Loucy (cell line): ENCODE results near the gene EVC.

Source experiments
- H2AFZ ChIP-seq: fragments of 200-600 bp; sonication (generic); 2 replicates; pipeline ENCODE4 v1.6.0; 2016; ENCODE audit warnings: antibody characterized with exemption, mild to moderate bottlenecking, low read length, moderate library complexity
- H3F3A ChIP-seq: fragments of 200-600 bp; 2 replicates; pipeline ENCODE4 v1.6.0; 2016; ENCODE audit warnings: antibody characterized with exemption, low read depth, mild to moderate bottlenecking
- H3K27me3 ChIP-seq: fragments of 200-600 bp; sonication (generic); 2 replicates; pipeline ENCODE4 v1.6.1; 2014; ENCODE audit warnings: low read length, mild to moderate bottlenecking; ENCODE audit not compliant: insufficient read depth, poor library complexity, severe bottlenecking
- H3K36me3 ChIP-seq: fragments of 200-600 bp; sonication (generic); 2 replicates; pipeline ENCODE4 v1.6.1; 2016; ENCODE audit warnings: low read length; ENCODE audit not compliant: insufficient read depth
- H3K4me1 ChIP-seq: fragments of 200-600 bp; sonication (generic); 2 replicates; pipeline ENCODE4 v1.5.1; 2014; ENCODE audit warnings: low read length, mild to moderate bottlenecking; ENCODE audit not compliant: insufficient read depth, poor library complexity, severe bottlenecking
- H3K4me2 ChIP-seq: fragments of 200-600 bp; sonication (generic); 2 replicates; pipeline ENCODE4 v1.6.0; 2014; ENCODE audit warnings: antibody characterized with exemption, low read length, low read depth, mild to moderate bottlenecking; ENCODE audit not compliant: poor library complexity, severe bottlenecking
- H3K4me3 ChIP-seq: fragments of 200-600 bp; sonication (generic); 2 replicates; pipeline ENCODE4 v1.5.1; 2014; ENCODE audit warnings: low read length, mild to moderate bottlenecking, mixed read lengths; ENCODE audit not compliant: poor library complexity, severe bottlenecking
- H3K79me2 ChIP-seq: fragments of 200-600 bp; sonication (generic); 2 replicates; pipeline ENCODE4 v1.6.1; 2014; ENCODE audit warnings: low read length; ENCODE audit not compliant: insufficient read depth
- H3K9ac ChIP-seq: fragments of 200-600 bp; sonication (generic); 2 replicates; pipeline ENCODE4 v1.6.0; 2014; ENCODE audit warnings: mild to moderate bottlenecking, low read depth, low read length, moderate library complexity; ENCODE audit not compliant: poor library complexity, severe bottlenecking
- H3K9me2 ChIP-seq: fragments of 200-600 bp; sonication (generic); replicated peaks from 2 replicates; pipeline ENCODE4 v1.6.1; 2016; ENCODE audit warnings: low read depth, low read length, mixed read lengths
- H3K9me3 ChIP-seq: fragments of 200-600 bp; sonication (generic); 2 replicates; pipeline ENCODE4 v1.6.1; 2014; ENCODE audit warnings: mild to moderate bottlenecking, antibody characterized with exemption, low read length, low read depth; ENCODE audit not compliant: insufficient read depth
- H4K20me1 ChIP-seq: fragments of 200-600 bp; sonication (generic); 2 replicates; pipeline ENCODE4 v1.6.0; 2014; ENCODE audit warnings: antibody characterized with exemption, low read length, mild to moderate bottlenecking; ENCODE audit not compliant: insufficient read depth, poor library complexity, severe bottlenecking
- EZH2phosphoT487 ChIP-seq: fragments of 200-600 bp; IDR thresholded peaks from 2 replicates; pipeline ENCODE4 v1.6.1; 2018; ENCODE audit warnings: antibody characterized with exemption, mild to moderate bottlenecking, moderate library complexity, borderline replicate concordance
- TF ChIP-seq, protein P1 (sequence below): fragments of 200-600 bp; sonication (generic); conservative IDR thresholded peaks from 2 replicates; pipeline ENCODE4 v1.5.1; 2014; ENCODE audit warnings: mild to moderate bottlenecking, antibody characterized with exemption, low read length

The EVC gene

DNA sequence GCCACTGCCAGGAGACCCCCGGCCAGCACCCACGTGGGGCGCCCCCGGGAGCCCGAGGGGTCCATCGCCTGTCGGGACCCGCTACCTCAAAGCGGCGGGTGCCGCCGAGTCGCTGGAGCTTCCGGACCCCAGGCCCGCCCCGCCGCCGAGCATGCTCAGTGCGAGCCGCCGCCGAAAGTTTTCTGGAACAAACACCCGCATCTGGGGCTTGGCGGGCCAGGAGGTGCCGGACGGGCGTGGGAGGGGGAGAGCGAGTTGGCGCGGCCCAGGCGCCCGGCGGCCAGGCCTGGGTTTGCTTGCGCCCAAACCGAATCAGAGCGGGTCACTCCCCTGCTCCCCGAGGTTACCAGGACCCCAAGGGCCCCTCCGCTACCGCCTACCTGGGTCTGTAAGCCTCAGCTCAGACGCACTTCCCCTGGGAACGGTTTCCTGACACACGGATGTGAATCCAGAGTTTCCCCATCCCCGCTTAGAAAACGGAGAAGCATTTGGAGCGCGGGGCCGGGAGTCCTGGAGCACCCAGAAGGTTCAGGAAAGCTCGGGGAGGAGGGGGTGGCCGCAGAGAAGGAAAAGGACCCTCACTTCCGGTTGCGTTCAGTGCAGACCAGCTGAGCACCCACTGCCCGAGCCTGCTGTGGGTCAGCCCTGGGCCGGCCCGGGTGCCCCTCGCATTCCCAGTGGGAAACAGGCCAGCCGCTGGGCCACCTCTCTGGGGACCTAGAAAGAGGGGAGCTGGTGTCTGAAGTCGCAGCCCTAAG lies 2.4 kb upstream of the EVC start, which contains the start of gene EVC2:
Gene EVC2 (minus strand): TSS at position 111 of the 758 bp plus-strand sequence. CDS start 46 bp downstream, at position 65.
- Histone ChIP-seq H3K9me3 (peaks cover 4% of the 10 kb centered on the region; the same call in 1 of the 2 replicates), H4K20me1 (no peaks in the 10 kb centered on the region), H3K4me3 (no peak within 1 kb of the TSS), H3K36me3 (no peaks in the 10 kb centered on the region), H2AFZ (no peak within 1 kb of the TSS), H3K4me2 (no peak within 1 kb of the TSS), H3F3A (no peaks in the 10 kb centered on the region), H3K79me2 (no peaks in the 10 kb centered on the region), H3K9me2 (no peaks in the 10 kb centered on the region), H3K27me3 (no peaks in the 10 kb centered on the region), H3K9ac (no peak within 1 kb of the TSS), H3K4me1 (no peaks in the 10 kb centered on the region)
- no peak for TF ChIP-seq EZH2phosphoT487
- TF ChIP-seq, protein P1, sequence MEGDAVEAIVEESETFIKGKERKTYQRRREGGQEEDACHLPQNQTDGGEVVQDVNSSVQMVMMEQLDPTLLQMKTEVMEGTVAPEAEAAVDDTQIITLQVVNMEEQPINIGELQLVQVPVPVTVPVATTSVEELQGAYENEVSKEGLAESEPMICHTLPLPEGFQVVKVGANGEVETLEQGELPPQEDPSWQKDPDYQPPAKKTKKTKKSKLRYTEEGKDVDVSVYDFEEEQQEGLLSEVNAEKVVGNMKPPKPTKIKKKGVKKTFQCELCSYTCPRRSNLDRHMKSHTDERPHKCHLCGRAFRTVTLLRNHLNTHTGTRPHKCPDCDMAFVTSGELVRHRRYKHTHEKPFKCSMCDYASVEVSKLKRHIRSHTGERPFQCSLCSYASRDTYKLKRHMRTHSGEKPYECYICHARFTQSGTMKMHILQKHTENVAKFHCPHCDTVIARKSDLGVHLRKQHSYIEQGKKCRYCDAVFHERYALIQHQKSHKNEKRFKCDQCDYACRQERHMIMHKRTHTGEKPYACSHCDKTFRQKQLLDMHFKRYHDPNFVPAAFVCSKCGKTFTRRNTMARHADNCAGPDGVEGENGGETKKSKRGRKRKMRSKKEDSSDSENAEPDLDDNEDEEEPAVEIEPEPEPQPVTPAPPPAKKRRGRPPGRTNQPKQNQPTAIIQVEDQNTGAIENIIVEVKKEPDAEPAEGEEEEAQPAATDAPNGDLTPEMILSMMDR = no peak

DNA sequence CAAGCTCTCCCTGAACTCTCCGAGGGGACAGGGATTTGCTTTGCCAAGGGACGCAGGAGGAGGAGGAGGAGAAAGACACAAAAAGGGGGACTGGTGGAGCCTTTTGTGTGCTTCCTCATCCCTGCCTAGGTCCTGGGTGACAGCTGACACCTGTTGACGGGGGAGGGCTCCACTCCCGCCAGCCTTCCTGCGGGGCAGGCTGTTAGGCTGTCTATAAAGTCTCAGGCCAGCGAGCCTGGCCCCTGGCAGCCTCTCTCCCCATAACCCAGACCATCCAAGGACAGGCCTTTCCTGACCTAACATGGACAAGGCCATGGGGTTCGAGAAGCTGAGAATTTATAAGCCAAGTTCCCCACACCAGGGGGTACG lies 1.8 kb upstream of the EVC start:
- H3K4me2 ChIP-seq = no peak overlapping the region
- H3K79me2 ChIP-seq = no peaks in the 10 kb centered on the region
- no peak overlapping the region for H3K4me3 ChIP-seq

DNA sequence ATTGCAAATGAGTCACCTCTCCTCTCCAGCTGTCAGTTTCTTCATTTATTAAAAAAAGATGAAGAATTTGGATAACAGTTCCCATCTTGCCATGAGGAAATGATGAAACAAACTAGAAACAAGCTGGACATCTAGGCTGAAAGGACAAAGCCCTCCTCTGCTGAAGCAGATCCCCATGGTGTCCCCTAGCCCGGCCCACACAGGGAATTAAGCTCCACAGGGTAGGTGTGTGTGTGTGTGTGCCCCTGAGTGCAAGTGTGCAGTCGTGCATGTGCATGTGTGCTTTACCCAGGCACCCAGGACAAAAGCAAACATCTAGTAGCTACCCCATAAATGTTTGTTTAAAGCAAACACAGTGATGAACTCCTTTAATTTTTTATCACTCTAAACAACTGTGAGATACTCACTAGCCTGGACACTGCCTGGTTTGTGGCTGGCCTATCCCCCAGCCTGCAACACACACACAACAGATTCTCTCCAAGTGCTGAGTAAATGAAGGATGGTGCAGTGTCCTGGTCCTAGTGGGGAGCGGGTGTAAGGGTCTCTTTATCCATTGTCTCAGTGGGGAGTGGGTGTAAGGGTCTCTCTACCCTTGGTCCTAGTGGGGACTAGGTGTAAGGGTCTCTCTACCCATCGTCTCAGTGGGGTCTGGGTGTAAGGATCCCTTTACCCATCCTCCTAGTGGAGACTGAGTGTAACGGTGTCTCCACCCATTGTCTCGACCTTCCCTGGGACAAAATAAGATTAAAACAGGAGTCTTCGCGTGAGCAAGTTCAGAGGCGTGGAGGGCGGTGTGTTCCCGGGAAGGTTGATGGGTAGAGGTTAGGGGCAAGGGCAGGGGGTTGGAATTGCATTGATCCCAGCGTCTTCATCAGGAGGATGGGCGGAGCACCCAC lies 688 bp upstream of the EVC start:
- Histone ChIP-seq H3K36me3 (no peaks in the 10 kb centered on the region), H3K9me2 (no peaks in the 10 kb centered on the region), H3K4me1 (no peaks in the 10 kb centered on the region), H3K4me3 (no peak overlapping the region), H2AFZ (no peak overlapping the region), H3K9ac (no peak overlapping the region), H3K4me2 (no peak overlapping the region), H3K27me3 (no peaks in the 10 kb centered on the region), H3F3A (no peaks in the 10 kb centered on the region), H3K9me3 (0 out of 2 replicates have a peak, but pooled peaks cover 4% of the 10 kb centered on the region), H3K79me2 (no peaks in the 10 kb centered on the region), H4K20me1 (no peaks in the 10 kb centered on the region)
- TF ChIP-seq, protein P1 = no peak
- TF ChIP-seq EZH2phosphoT487 = no peak

More for the DNA sequence above, 1.8 kb upstream of the EVC start:
- Histone ChIP-seq H2AFZ (no peak overlapping the region), H4K20me1 (no peaks in the 10 kb centered on the region), H3K9me2 (no peaks in the 10 kb centered on the region), H3K9ac (no peak overlapping the region), H3F3A (no peaks in the 10 kb centered on the region), H3K4me1 (no peaks in the 10 kb centered on the region), H3K27me3 (no peaks in the 10 kb centered on the region), H3K36me3 (no peaks in the 10 kb centered on the region), H3K9me3 (peaks cover 4% of the 10 kb centered on the region; the same call in 1 of the 2 replicates)
- TF ChIP-seq, protein P1 = no peak
- TF ChIP-seq EZH2phosphoT487 = no peak
